PC-9 (cell line): ENCODE measurements around the gene EPHA3.

ENCODE experiments used
- CTCF ChIP-seq: fragments of 200-600 bp; sonication (generic); conservative IDR thresholded peaks from 2 replicates; pipeline ENCODE4 v1.6.1; 2017; ENCODE audit warnings: mixed run types, antibody characterized with exemption, mild to moderate bottlenecking, moderate library complexity
- EZH2 ChIP-seq: fragments of 200-600 bp; sonication (generic); IDR thresholded peaks from 2 replicates; pipeline ENCODE4 v1.8.0; 2017; ENCODE audit warnings: antibody characterized with exemption, low read depth

DNA sequence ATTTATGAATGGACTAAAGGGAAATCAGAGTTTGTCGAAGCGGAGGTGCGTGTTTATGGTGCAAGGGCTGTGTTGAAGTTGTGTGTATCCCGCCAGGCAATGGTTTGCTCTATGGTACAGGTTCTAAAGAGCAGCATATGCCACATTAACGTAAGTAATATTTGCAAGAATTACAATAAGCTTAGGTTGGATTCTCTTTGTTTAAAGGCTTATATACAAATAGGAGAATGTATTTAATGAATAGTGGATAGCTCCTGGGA, 800 bp downstream of the EPHA3 start:
- TF ChIP-seq CTCF (no peak), EZH2 (no peak)
